Stomach (tissue), 9 donors: ENCODE measurements around the gene BARX1. TPM values are rescaled to one million over a fixed set of nuclear protein-coding genes. Genes with fewer than 3 reads are reported as not detected.
A peak's percentile ranks its signal among the peaks of the same experiment; 100 is the strongest.

ENCODE experiments used
- DNase-seq, 2 donors: peaks; one replicate each; pipeline versions ENCODE4 v3.0.0 to v3.0.0-alpha.2; 2013 to 2019
- H3K27ac ChIP-seq, 5 donors: fragments of 200-600 bp in 4 of 5; sonication (generic) in 4 of 5; one replicate each; pipeline ENCODE4 v1.5.1; 2013 to 2019; ENCODE audit warnings: mild to moderate bottlenecking in 1 of 5, moderate library complexity in 1 of 5
- H3K27me3 ChIP-seq, 3 donors: fragments of 200-600 bp; sonication (generic); one replicate each; pipeline ENCODE4 v1.5.1; 2017 to 2019; ENCODE audit warnings: mixed run types in 1 of 3
- H3K36me3 ChIP-seq, 4 donors: fragments of 200-600 bp; sonication (generic); 1 replicate in 3 of 4; 2 replicates in 1 of 4; pipeline ENCODE4 v1.5.1; 2016 to 2019
- H3K4me1 ChIP-seq, 4 donors: fragments of 200-600 bp; sonication (generic); one replicate each; pipeline ENCODE4 v1.5.1; 2016 to 2019
- H3K4me3 ChIP-seq, 4 donors: fragments of 200-600 bp; sonication (generic) in 3 of 4; one replicate each; pipeline ENCODE4 v1.5.1; 2016 to 2019; ENCODE audit warnings: mild to moderate bottlenecking in 1 of 4
- H3K9me3 ChIP-seq, 4 donors: fragments of 200-600 bp; sonication (generic); one replicate each; pipeline ENCODE4 v1.5.1; 2016 to 2019
- EP300 ChIP-seq: sonication (generic); formaldehyde crosslinking; IDR thresholded peaks from one replicate; pipeline ENCODE4 v1.6.1; 2017; ENCODE audit warnings: antibody characterized with exemption
- POLR2A ChIP-seq, 4 donors: fragments of 450-650 bp; IDR thresholded peaks; one replicate each; pipeline ENCODE4 v1.6.1; 2016; ENCODE audit warnings: antibody characterized with exemption in 4 of 4, control low read depth in 2 of 4, mild to moderate bottlenecking in 1 of 4, moderate library complexity in 1 of 4
- POLR2AphosphoS5 ChIP-seq, 3 donors: sonication (generic); formaldehyde crosslinking; IDR thresholded peaks; one replicate each; pipeline ENCODE4 v1.6.1; 2016; ENCODE audit warnings: antibody characterized with exemption in 3 of 3
- WGBS, 5 donors: extraction: QIAGEN DNeasy Blood & Tissue Kit in 3 of 5; methylation state at CpG; one replicate each; pipeline versions ENCODE4 v1.1.5 to v1.1.7; 2013 to 2018; 5-methylcytosine and 5-hydroxymethylcytosine counted together
- intact Hi-C: fragments of 100-400 bp; cut with DNase I; formaldehyde crosslinking; loops from one replicate; pipeline ENCODE4 v1.15.1; 2023; ENCODE audit warnings: low total_unique reads
- polyA plus RNA-seq, 3 donors: library from polyadenylated mRNA; stranded (reverse); fragments of 200-250 nt; gene quantifications; one replicate each; pipeline ENCODE4 v1.2.3, GENCODE V29; 2013
- total RNA-seq, 5 donors: library from RNA; depleted of rRNA; stranded (reverse); fragments of >200 nt; gene quantifications; one replicate each; pipeline versions ENCODE4 v1.1.0 to v1.2.3, GENCODE V29; 2014 to 2016
- TF ChIP-seq, protein P1 (sequence below), 7 experiments: fragments of 450-650 bp in 4 of 7; fragments of 200-600 bp in 3 of 7; sonication (generic) in 3 of 7; IDR thresholded peaks; one replicate each; pipeline ENCODE4 v1.5.1; 2016 to 2019; ENCODE audit warnings: antibody characterized with exemption in 7 of 7, control low read depth in 2 of 7, mild to moderate bottlenecking in 1 of 7
- donor health status: healthy with polysubstance abuse.
- donor health status: Bipolar disorder and iron deficiency.
- donor health status: healthy.

BARX1 gene
- total and polyA plus RNA-seq, 8 donors = 42.0 to 256 (median 141) TPM; not detected in 1

DNA sequence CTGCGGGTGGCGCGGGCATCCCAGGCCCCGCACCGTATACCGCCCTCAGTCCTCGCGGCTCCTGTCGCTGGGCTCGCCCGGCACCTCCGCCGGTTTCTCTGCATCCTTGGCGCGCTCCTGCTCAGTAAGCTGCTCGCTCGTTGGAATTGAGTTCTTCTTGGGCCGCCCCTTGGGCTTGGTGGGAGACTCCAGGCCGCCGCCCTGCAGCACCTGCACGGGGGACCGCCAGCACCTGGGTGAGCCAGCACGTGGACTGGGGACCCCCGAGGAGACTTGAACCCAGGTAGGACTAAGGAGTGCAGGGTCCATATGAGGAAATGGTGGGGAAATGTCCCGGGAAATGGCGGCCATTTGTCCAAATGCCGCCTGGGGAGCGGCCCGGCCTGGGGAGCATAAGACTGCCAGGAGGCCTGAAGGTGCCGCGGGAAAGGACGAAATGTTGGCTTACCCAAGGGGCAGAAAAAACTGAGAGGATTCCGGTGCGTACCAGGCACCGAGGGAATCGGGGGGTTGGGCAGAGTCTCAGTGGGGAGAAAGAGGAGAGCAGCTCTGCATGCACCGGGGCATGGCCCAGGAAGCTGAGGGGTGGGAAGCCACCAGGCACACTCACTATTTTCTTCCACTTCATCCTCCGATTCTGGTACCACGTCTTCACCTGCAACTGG lies 2.9 kb downstream of the BARX1 start:
- WGBS, 5 donors = 8 to 25% (median 15%) methylated on average over 29 to 39 of the region's 39 CpGs
- intact Hi-C loops = loop anchor here (5.0 kb wide), 1 partner anchor 270 kb away; no protein-coding TSS in a partner anchor
- Histone ChIP-seq H3K4me3 (peak overlapping the region; percentile 55 to 67 (median 60)), H3K9me3 (no peaks in the 10 kb centered on the region), H3K27me3 (peaks cover 8 to 98% (median 95%) of the 10 kb centered on the region in 3 donors), H3K27ac (peak overlapping the region; percentile 10 to 93 (median 85)), H3K4me1 (peaks cover 29 to 82% (median 68%) of the 10 kb centered on the region in 4 donors), H3K36me3 (peaks cover 0 to 21% (median 0%) of the 10 kb centered on the region in 4 donors)
- no peak for TF ChIP-seq EP300
- TF ChIP-seq POLR2AphosphoS5 (IDR thresholded peaks at IDR 0.05) = no peak
- TF ChIP-seq, protein P1, sequence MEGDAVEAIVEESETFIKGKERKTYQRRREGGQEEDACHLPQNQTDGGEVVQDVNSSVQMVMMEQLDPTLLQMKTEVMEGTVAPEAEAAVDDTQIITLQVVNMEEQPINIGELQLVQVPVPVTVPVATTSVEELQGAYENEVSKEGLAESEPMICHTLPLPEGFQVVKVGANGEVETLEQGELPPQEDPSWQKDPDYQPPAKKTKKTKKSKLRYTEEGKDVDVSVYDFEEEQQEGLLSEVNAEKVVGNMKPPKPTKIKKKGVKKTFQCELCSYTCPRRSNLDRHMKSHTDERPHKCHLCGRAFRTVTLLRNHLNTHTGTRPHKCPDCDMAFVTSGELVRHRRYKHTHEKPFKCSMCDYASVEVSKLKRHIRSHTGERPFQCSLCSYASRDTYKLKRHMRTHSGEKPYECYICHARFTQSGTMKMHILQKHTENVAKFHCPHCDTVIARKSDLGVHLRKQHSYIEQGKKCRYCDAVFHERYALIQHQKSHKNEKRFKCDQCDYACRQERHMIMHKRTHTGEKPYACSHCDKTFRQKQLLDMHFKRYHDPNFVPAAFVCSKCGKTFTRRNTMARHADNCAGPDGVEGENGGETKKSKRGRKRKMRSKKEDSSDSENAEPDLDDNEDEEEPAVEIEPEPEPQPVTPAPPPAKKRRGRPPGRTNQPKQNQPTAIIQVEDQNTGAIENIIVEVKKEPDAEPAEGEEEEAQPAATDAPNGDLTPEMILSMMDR (IDR thresholded peaks at IDR 0.05) = no peak
- TF ChIP-seq POLR2A (IDR thresholded peaks at IDR 0.05) = no peak
- DNase-seq = no peak

DNA sequence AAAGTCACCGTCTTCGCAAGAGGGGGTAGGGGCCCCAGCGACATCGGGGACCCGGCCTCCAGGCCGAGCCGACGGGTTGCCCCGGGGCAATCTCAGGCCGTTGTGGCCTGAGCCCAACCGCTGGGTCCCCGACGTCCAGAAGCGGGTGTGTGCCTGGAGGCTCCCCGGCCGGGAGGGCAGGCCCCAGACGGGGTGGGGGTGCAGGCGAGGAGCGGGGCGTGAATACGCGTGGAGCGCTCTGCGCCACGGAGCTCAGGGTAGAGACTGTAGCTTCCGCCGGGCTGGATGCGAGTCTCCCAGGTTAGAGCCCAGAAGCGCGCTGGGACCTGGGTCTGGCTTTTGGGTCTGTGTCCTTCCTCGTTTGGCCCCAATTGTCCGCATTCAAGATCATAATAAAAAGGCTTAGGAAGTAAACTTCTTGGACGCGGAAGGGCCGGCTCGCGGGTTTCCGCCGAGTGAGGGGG lies 3.5 kb downstream of the BARX1 start:
- WGBS, 5 donors = 5 to 23% (median 9%) methylated on average over 28 to 39 of the region's 39 CpGs
- H3K4me3 ChIP-seq = peak overlapping the region; percentile 55 to 67 (median 60)
- DNase-seq = peak in 1 of 2 donors; percentile 24
- peaks cover 29 to 82% (median 68%) of the 10 kb centered on the region in 4 donors for H3K4me1 ChIP-seq
- H3K27ac ChIP-seq = peak overlapping the region; percentile 25 to 93 (median 85)
- peaks cover 0 to 21% (median 0%) of the 10 kb centered on the region in 4 donors for H3K36me3 ChIP-seq
- peaks cover 8 to 98% (median 97%) of the 10 kb centered on the region in 3 donors for H3K27me3 ChIP-seq
- no peaks in the 10 kb centered on the region for H3K9me3 ChIP-seq
- intact Hi-C loops = loop anchor here (5.0 kb wide), 1 partner anchor 269 kb away; no protein-coding TSS in a partner anchor
- TF ChIP-seq, protein P1 (IDR thresholded peaks at IDR 0.05) = no peak
- TF ChIP-seq POLR2AphosphoS5 (IDR thresholded peaks at IDR 0.05) = no peak
- no peak for TF ChIP-seq POLR2A (IDR thresholded peaks at IDR 0.05)
- no peak for TF ChIP-seq EP300

DNA sequence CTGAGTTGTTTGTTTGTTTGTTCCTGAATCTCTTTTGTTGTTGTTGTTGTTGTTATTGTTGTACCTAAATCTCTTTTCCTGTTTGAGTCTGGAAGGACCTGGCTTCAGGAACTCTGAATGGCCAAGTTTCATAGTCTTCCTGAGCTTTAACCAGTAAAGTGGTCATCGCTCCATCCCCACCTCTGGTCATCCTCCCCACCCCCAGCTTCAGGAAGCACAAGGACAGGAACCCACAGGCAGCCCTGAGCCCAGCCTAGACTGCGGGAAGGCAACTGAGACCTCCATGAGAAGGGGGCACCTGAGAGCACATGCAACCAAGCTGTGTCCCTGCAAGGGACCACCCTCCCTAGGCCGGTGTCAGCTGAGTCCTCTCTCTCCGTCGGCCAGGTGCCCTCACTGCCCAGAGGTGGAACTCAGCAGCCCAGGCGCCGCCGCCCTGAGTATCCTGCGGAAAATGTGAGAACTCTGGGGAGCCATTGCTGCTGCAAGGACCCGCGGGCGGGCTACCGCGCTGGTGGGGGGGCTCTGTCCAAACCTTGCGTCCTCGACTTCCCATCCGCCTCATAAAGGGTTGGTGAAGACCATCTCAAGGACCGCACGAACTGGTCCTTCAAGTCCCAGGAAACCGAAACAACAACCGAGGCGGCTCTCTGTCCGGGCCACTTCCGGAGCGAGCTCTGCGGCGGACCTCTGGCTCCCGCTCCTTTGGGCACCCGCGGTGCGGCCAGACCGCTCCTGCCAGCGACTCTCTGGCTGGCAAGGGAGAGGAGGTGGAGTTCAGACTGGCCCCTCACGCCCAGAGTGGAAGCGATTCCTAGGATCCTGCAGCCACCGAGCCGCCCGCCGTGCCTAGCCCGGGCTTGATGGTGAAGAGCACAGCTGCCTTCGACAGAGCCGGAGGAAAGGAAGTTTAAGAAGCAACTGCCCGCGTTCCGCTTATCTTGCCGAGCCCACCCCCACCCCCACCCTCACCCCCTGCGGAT lies 4.2 kb downstream of the BARX1 start:
- no peak for TF ChIP-seq EP300
- TF ChIP-seq POLR2AphosphoS5 (IDR thresholded peaks at IDR 0.05) = no peak
- TF ChIP-seq, protein P1 (IDR thresholded peaks at IDR 0.05) = no peak
- no peak for TF ChIP-seq POLR2A (IDR thresholded peaks at IDR 0.05)

More for the DNA sequence above, 4.2 kb downstream of the BARX1 start:
- Histone ChIP-seq H3K27ac (peak overlapping the region; percentile 9 to 93 (median 85)), H3K4me1 (peaks cover 36 to 88% (median 73%) of the 10 kb centered on the region in 4 donors), H3K9me3 (no peaks in the 10 kb centered on the region), H3K4me3 (peak overlapping the region; percentile 55 to 67 (median 60)), H3K27me3 (peaks cover 8 to 98% (median 97%) of the 10 kb centered on the region in 3 donors), H3K36me3 (peaks cover 0 to 21% (median 0%) of the 10 kb centered on the region in 4 donors)
- intact Hi-C loops = loop anchor here (5.0 kb wide), 1 partner anchor 269 kb away; no protein-coding TSS in a partner anchor
- WGBS, 5 donors = 5 to 16% (median 10%) methylated on average over 20 to 47 of the region's 47 CpGs
- peak; percentile 69 for DNase-seq
